SK-N-MC (cell line): ENCODE measurements around the gene LRRC23.
"Not testable (repeated sequence)": the region's sequence is repeated elsewhere in the genome, so short reads cannot be mapped to it uniquely, and the experiment has no call there.

Source experiments
- DNase-seq: peaks from one replicate; pipeline ENCODE4 v3.0.0-alpha.2; 2011; ENCODE audit warnings: low read depth, low spot score
- H3K27ac ChIP-seq: fragments of 200-600 bp; sonication (generic); 2 replicates; pipeline ENCODE4 v1.5.1; 2016; ENCODE audit warnings: mixed run types
- H3K36me3 ChIP-seq: fragments of 200-600 bp; sonication (generic); 2 replicates; pipeline ENCODE4 v1.6.1; 2017; ENCODE audit warnings: antibody characterized with exemption, low read length, mixed read lengths; ENCODE audit not compliant: insufficient read depth
- H3K4me3 ChIP-seq: fragments of 200-600 bp; sonication (generic); 2 replicates; pipeline ENCODE4 v1.5.1; 2016
- H3K9ac ChIP-seq: fragments of 200-600 bp; sonication (generic); 2 replicates; pipeline ENCODE4 v1.8.0; 2017; ENCODE audit warnings: mixed run types, mixed read lengths; ENCODE audit not compliant: insufficient read length
- H3K9me3 ChIP-seq: fragments of 200-600 bp; sonication (generic); 2 replicates; pipeline ENCODE4 v1.6.1; 2017; ENCODE audit warnings: low read depth, mild to moderate bottlenecking, antibody characterized with exemption, low read length, moderate library complexity, mixed read lengths
- EZH2 ChIP-seq: fragments of 200-600 bp; sonication (generic); IDR thresholded peaks from one replicate; pipeline ENCODE4 v1.6.1; 2017; ENCODE audit warnings: antibody characterized with exemption
- FOXP2 ChIP-seq: optimal IDR thresholded peaks from 2 replicates; pipeline ENCODE3; 2011; ENCODE audit warnings: mild to moderate bottlenecking, moderate library complexity; ENCODE audit not compliant: insufficient read depth; ENCODE audit errors: extremely low read length, control extremely low read depth
- POLR2AphosphoS5 ChIP-seq: IDR thresholded peaks from 2 replicates; pipeline ENCODE4 v1.6.1; 2012; ENCODE audit warnings: mild to moderate bottlenecking, low read depth, low read length, borderline replicate concordance

Gene LRRC23

DNA sequence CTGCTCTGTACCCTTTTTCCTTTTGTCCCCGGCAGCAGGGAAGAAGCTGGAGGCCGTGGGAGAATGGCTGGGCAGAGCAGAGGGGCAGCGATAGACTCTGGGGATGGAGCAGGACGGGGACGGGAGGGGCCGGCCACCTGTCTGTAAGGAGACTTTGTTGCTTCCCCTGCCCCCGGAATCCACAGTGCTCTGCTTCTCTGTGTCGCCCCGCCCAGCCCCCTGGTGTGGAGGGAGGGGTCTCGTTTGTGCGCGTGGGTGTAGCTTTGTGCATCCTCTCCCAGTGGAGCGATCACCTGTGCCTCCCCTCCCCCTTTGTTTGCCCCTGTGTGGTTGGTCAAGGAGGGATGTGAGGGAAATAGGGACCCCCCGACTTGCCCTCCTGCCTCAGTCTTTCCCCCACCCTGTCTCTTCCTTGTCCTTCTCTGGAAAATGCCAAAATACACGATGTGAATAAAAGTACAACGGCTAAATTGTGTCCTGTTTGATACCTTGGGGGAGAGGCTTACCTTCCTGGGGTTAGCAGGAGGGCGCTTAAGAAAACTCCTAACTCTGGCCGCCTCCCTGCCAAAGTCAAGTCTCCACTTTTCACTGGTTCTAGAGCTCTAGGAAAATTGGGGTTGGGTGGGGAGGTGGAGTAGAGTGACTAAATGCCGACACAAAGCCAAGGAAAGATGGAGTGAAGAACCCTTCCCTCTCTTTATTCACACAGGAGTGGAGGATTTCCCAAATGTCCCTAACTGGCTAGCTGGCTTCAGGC lies 38.3 kb upstream of the LRRC23 start:
- TF ChIP-seq POLR2AphosphoS5, result no peak
- no peak for TF ChIP-seq EZH2
- no peak for TF ChIP-seq FOXP2
- no peak for DNase-seq
- no peak overlapping the region for H3K27ac ChIP-seq
- H3K9ac ChIP-seq, result no peak overlapping the region
- H3K9me3 ChIP-seq, result no peaks in the 10 kb centered on the region
- H3K4me3 ChIP-seq, result peak overlapping the region; percentile 97
- peaks cover 52% of the 10 kb centered on the region for H3K36me3 ChIP-seq

- no peak overlapping the region; the same call in 1 of the 2 replicates for H3K27ac ChIP-seq
- DNase-seq, result no peak
Measured at GRCh38 chr12:6866920-6867412, 37.7 kb upstream of the LRRC23 start.

GRCh38 chr12:6867413-6868210 lies 37.0 kb upstream of the LRRC23 start, which contains the start of gene TPI1:
TPI1 (plus strand) TSS chr12:6867531; CDS start chr12:6867567, 36 bp downstream.
- Histone ChIP-seq H3K9me3 (no peaks in the 10 kb centered on the region), H3K36me3 (peaks cover 40% of the 10 kb centered on the region), H3K27ac (peak within 1 kb of the TSS; percentile 88), H3K9ac (peak within 1 kb of the TSS; percentile 97), H3K4me3 (peak within 1 kb of the TSS; percentile 97)
- no peak for DNase-seq
- TF ChIP-seq FOXP2 (peak; percentile 25), EZH2 (no peak), POLR2AphosphoS5 (peak; percentile 98)

More at GRCh38 chr12:6866920-6867412, 37.7 kb upstream of the LRRC23 start:
- no peaks in the 10 kb centered on the region for H3K9me3 ChIP-seq
- TF ChIP-seq FOXP2 (no peak), EZH2 (no peak), POLR2AphosphoS5 (no peak; the same call in 1 of the 2 replicates)
- H3K9ac ChIP-seq, result peak overlapping the region; percentile 63
- peaks cover 45% of the 10 kb centered on the region for H3K36me3 ChIP-seq
- peak overlapping the region; percentile 97 for H3K4me3 ChIP-seq

DNA sequence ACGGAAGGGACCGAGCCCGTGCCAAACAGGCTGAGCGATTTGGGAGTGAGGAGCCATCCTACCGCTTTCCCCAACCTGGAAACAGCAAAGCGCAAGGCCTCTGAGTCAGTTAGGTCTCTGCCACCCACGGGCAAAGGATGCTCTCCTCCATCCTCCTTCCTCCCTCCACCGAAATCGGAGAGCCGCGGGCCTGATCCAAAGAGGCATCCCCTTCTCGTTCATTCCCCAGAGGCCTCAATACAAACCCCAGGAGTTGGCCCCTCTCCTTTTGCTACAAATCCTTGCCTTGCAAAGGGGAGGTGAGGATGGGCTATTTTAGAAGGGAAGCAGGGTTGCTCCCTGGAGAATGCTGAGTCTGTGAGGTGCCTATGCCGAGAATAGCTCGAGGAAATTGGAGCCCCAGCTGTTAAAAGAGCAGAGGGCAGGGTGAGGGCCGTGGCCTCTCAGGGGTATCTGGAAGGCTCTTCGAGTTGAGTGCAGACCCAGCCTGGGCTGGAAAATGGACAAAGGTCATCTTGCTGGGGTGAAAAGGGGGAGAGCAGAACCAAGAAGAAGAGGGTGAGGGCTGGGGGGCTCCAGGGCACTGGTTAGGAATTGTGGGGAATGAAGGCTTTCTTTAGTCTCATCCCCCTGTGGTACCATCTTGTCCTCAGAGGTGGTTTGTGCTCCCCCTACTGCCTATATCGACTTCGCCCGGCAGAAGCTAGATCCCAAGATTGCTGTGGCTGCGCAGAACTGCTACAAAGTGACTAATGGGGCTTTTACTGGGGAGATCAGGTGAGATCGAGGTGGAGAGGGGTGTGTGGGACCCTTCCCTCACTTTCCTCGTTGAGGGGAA lies 36.2 kb upstream of the LRRC23 start:
- DNase-seq, result no peak
- Histone ChIP-seq H3K9me3 (no peaks in the 10 kb centered on the region), H3K4me3 (peak overlapping the region; percentile 97), H3K9ac (peak overlapping the region; percentile 97), H3K27ac (peak overlapping the region; percentile 88), H3K36me3 (peaks cover 33% of the 10 kb centered on the region)
- TF ChIP-seq EZH2, result no peak
- TF ChIP-seq POLR2AphosphoS5, result no peak; the same call in 1 of the 2 replicates
- TF ChIP-seq FOXP2, result no peak

- DNase-seq, result no peak
- no peak overlapping the region for H3K9ac ChIP-seq
- TF ChIP-seq FOXP2 (no peak), POLR2AphosphoS5 (no peak), EZH2 (no peak)
- peaks cover 26% of the 10 kb centered on the region for H3K36me3 ChIP-seq
- H3K4me3 ChIP-seq, result peak overlapping the region; percentile 97
- no peaks in the 10 kb centered on the region for H3K9me3 ChIP-seq
- H3K27ac ChIP-seq, result no peak overlapping the region
Measured at GRCh38 chr12:6869049-6870021, 35.3 kb upstream of the LRRC23 start.

DNA sequence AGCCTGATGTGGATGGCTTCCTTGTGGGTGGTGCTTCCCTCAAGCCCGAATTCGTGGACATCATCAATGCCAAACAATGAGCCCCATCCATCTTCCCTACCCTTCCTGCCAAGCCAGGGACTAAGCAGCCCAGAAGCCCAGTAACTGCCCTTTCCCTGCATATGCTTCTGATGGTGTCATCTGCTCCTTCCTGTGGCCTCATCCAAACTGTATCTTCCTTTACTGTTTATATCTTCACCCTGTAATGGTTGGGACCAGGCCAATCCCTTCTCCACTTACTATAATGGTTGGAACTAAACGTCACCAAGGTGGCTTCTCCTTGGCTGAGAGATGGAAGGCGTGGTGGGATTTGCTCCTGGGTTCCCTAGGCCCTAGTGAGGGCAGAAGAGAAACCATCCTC lies 34.3 kb upstream of the LRRC23 start:
- H3K36me3 ChIP-seq, result peaks cover 21% of the 10 kb centered on the region
- not testable (repeated sequence) for H3K9ac ChIP-seq, DNase-seq, H3K4me3 ChIP-seq, H3K9me3 ChIP-seq
- peak overlapping the region; percentile 42; the same call in 1 of the 2 replicates for H3K27ac ChIP-seq
